HT1080 (cell line): ENCODE measurements around the gene RNF13. TPM values are rescaled to one million over a fixed set of nuclear protein-coding genes. Genes with fewer than 3 reads are reported as not detected.
"Not testable (repeated sequence)": the region's sequence is repeated elsewhere in the genome, so short reads cannot be mapped to it uniquely, and the experiment has no call there.

Experiments used
- DNase-seq: peaks from one replicate; pipeline ENCODE4 v3.0.0-alpha.2; 2015; ENCODE audit warnings: low read depth
- total RNA-seq: library from RNA; depleted of rRNA; stranded (reverse); fragments of >200 nt; shearing (Covaris generic); gene quantifications from 2 replicates; pipeline ENCODE4 v1.2.3, GENCODE V29; 2014

RNF13 gene
- total RNA-seq, 1 experiment from 2014 or later = 47.5 TPM

DNA sequence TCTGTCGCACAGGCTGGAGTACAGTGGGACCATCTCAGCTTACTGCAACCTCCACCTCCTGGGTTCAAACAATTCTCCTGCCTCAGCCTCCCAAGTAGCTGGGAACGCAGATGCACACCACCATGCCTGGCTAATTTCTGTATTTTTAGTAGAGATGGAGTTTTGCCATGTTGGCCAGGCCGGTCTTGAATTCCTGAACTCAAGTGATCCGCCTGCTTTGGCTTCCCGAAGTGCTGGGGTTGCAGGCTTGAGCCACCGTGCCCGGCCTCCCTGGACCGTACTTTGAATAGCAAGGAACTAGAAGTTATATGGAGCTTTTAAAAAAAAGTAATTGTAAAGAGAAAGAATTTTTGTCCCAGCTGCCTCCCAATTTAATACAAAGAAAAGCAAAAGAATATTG is 12.3 kb upstream of the RNF13 start:
- DNase-seq = no peak

DNA sequence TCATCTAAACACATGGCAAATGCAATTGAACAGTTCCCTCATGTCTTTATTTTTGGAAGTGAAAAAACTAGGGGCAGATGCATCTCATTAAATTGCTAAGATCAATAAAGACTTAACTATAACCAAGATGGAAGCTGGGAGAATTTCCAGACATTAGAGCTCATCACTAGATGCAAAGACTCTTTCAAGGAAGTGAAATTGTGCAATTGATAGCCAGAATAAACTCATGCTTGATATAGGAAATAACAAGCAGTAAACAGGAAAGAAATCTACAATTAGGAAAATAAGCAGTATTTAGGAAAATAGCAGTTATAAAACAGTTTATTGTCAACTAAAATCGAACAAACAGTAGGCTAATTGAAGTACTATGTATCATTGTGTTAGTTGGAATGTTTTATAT is 11.8 kb upstream of the RNF13 start:
- DNase-seq = no peak

DNA sequence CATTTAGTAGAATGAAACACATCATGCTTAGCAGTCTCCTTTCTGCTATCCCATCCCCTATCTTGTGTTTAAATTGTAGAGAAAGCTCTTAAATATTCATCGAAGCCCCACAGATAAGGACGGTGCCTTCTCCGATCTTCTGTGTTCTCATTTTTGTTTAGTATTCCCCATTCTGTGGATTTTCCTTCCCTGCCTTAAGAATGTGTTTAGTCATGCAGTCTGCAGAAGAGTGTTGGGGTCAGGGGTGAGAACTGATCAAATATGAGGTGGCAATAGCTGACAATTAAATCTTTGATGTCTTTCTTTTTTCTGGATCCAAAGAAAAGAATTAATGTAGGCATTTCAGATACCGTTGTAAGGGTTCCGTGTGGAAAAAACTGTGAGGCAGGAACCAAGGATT is 11.4 kb upstream of the RNF13 start:
- no peak for DNase-seq

DNA sequence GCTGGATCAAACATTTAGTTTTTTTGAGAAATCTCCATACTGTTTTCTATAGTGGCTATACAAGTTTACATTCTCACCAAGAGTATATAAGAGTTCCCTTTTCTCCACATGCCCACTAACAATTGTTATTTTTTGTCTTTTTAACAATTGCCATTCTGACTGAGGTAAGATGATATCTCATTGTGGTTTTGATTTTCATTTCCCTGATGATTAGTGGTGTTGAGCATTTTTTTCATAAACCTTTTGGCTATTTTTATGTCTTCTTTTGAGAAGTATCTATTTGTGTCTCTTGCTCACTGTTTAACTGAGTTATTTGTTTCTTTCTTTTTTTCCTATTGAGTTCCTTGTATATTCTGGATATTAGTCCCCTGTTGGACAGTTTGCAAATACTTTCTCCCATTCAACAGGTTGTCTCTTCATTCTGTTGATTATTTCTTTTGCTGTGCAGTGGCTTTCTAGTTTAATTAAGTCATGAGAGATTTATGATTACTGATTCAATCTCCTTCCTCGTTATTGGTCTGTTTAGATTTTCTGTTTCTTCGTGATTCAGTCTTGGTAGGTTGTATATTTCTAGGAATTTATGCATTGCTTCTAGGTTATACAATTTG is 6.7 kb upstream of the RNF13 start:
- DNase-seq = peak; percentile 29

DNA sequence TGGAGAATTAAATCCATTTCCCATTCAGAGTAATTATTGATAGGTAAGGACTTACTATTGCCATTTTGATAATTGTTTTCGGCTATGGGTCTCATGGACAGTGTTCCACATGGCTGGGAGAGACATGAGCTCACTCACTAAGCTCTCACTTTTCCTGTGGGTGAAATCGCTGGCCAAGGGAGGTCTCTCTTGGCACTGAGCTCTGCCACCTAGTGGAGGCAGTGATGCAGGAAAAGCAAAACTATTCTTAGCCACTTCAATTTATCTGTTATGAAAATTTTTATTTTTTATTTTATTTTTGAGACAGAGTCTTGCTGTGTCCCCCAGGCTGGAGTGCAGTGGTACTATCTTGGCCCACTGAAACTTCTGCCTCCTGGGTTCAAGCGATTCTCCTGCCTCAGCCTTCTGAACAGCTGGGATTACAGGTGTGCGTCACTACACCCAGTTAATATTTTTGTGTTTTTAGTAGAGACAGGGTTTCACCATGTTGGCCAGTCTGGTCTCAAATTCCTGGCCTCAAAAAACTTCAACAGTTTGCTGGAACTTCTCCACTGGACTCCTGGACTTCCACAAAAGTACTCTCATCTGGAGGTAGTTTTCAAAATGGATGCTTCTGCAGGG is 4.7 kb upstream of the RNF13 start:
- DNase-seq = peak; percentile 75

DNA sequence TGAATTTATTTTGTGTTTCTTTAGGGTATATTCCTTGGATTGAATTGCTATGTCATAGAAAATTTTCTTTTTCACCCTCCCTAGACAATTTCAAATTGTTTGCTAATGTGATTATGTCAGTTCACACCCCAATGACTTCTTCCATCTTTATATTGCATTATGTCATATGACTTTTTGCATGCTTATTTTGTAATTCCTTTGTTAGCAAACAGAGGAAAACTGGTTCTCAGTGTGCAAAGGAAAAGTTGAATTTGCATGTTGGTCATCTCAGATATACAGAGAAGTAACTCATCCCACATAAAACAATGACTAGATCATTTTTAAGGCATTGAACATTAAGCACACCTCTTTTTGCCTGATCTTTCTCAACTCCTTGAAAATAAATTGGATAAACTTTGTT is 3.3 kb upstream of the RNF13 start:
- no peak for DNase-seq

DNA sequence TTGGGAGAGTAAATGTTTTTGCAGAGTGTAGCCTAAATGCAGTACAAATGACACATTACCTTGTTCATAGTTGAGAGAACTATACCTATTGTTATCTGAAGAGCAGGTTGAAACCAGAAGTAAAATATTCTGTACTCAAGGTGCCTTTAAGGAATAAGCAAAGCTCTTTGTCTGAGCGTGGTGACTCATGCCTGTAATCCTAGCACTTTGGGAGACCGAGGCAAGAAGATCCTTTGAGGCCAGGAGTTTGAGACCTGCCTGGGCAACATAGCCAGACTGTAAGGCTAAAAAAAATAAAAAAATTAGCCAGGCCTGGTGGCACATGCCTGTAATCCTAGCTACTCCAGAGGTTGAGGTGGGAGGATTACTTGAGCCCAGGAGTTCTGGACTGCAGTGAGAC is 2.2 kb upstream of the RNF13 start:
- peak; percentile 24 for DNase-seq

DNA sequence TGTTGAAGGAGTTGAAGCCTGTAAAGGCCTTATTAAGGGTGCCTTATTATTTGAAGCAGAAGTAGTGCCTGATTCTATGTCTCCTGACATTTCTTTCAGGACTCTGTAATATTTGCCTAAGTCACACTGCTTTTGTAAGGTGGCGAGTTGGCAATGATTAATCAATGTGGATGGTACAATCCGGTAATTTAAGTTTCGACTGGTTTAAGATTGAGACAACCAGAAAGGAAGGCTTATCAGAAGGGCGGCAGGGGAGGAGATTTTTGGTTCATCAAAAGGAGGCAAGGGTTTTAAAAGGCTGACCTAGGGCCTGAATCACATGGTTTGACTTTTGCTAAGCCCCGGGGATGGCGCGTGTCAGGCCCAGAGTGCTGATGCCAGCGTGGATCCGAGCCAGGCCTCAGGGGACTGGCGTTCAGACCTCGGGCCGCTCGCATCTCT is 830 bp upstream of the RNF13 start:
- DNase-seq = no peak

DNA sequence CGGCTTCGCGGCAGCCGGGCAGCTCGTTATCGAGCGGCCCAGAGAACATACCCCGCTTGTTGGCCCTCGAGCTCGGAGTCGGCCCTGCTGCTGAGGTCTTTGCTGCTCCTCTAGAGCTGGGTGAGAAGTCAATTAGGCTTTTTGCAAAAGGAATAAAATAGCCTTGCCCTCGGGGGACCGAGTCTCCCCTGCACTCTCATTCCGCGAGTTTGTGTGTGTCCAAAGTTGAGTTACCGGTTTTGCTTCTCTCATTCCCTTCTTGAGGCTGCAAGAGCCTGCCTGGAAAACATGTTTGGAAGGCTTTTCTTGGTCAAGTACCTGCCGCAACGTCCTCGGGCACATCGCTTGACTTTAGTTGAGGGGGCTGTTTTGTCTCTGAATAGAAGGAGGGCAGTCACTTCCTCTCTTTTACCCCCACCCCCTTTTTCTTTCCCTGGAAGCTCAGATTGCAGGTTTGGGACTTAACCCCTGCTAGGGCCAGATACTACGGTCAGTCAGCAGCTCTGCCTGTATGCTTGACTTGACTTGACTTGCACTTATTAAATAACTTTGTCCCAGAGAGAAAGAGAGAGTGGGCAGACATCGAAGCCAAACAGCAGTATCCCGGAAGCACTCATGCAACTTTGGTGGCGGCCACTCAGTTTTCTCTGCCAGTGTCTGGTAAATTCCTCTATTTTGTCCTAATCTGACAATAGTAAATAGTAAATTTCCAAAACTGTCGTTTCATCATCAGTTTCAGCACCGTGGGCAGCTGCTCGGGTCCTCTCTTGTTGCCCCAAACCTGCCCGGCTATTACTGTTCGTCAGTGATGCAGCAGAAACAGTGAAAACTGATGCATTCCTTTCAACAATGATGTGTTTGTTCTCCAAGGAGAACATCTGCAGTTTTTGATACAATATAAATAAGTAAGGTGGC is 609 bp downstream of the RNF13 start:
- DNase-seq = peak; percentile 52

DNA sequence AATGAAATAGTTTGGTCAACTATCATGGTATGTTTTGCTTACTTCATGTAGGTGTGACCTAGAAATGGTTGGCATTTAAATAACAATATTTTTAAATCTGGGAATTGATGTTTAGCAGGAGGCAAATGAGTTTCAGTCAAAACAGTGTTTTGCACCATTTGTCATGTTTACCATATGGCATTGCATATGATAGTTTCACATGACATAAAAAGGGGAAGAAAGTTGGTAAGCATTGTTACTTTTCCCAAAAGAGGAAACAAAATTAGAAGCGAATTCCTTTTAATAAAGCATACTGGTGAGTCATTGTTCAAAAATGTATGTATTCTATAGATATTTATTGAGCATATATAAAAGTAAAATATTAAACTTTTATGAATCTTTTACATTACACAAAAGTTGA is 2.3 kb downstream of the RNF13 start:
- DNase-seq = no peak

DNA sequence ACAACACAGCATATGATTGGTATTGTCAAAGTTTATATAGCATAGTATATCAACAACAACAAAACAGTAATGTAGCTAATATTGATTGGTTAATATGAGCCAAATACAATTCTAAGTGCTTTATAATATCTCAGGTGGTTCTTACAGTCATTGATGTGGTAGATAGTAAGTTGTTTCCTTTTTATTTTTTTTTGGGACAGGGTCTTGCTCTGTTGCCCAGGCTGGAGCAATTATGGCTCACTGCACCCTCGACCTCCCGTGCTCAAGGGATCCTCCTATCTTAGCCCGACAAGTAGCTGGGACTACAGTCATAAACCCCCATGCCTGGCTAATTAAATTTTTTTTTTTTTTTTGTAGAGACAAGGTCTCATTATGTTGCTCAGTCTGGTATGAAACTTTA is 2.7 kb downstream of the RNF13 start:
- DNase-seq = no peak

DNA sequence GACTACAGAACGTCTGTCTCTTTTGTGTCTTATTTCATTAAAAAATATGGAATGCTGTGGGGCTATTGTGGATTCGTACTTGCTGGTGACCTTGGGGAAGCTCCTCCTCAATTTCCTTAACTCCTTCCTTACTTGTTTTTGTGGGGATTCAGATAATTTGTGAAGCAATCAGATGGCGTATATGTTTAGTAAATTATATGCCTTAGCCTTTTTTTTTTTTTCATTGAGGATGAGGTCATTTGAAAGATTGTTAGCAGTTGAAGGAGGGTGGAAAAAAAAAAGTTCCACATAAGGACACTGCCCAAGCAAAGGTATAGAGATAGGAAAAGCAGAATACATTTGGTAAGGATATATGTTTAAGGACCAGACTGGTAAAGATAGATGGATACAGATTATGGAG is 3.3 kb downstream of the RNF13 start:
- DNase-seq = no peak

DNA sequence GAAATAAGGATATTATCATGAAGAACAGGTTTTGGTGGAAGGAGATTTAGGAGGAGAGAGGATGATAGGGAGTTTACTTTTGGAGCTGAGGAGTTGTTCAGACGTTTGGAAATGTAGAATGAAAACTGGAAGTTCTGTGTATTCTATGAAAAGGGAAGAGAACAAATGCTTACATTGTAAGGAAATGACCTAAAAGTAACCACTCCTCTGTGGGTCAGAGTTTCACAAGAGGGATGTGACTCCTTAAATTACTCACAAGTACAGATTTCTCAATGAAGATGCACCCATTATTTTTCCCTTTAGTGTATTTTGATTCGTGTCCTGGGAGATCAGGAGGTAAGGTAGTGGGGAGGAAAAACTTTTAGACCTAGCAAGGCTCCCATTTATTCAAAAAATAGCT is 4.0 kb downstream of the RNF13 start:
- peak; percentile 73 for DNase-seq

DNA sequence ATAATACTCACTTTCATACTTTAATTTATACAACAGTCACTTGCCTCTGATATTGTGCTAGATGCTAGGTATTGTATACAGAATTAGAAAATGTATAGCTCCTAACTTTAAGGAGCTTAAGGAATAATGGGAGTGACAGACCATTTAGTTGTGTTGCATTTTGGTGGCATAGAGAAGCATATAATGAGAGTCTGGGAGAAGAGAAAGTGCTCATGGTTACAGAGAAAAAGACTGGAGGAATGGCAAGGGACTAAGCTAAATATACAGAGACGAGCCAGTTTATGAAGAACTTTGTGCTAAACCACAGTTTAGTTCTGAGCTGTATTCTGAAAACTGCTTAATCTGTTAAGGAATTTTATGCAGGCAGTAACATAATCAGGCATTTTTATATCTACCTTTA is 6.4 kb downstream of the RNF13 start:
- DNase-seq = no peak

DNA sequence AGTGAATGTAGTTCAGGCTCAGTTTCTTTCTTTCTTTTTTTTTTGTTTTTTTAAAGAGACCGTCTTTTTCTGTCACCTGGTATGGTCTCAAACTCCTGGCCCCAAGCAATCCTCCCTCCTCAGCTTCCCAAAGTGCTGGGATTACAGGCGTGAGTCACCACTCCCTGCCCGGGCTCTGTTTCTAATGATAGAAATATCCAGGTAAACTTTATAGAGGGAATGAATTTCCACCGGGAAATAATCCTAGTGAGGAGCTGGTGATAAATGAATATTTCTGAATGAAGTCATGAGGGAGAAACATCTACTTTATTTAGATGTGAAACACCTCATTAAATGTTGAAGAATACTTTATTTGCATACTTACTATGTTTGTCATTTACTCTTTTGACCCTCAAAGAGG is 7.2 kb downstream of the RNF13 start:
- DNase-seq = peak; percentile 38

DNA sequence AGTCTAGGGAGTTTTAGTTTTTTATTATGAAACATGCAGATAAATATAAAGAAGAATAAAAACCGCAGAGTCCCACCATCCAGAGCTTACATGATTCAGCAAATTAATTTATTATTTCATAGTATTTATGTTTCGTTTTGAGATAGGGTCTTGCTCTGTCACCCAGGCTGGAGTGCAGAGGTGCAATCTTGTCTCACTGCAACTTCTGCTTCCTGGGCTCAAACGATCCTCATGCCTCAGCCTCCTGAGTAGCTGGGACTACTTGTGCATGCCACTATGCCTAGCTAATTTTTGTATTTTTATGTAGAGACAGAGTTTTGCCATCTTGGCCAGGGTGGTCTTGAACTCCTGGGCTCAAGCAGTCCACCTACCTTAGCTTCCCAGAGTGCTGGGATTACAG is 13.6 kb downstream of the RNF13 start:
- no peak for DNase-seq

DNA sequence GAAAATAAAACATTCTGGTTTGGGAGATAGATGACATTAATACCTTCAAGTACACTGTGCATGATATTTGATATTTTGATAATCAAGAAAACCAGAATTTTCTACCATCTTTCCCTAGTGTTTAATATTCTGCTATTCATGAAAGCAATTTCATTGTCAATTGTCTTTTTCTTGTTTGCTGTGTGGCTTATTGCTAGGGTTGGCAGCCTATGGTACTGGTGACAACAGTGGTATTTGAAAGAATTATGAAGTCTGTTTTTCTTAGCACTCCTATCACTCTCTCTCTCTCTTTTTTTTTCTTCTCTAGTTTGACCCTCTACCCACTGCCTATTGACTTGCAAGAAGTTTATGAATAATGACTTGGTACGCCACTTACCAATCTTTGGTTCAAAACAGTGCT is 15.4 kb downstream of the RNF13 start:
- no peak for DNase-seq

DNA sequence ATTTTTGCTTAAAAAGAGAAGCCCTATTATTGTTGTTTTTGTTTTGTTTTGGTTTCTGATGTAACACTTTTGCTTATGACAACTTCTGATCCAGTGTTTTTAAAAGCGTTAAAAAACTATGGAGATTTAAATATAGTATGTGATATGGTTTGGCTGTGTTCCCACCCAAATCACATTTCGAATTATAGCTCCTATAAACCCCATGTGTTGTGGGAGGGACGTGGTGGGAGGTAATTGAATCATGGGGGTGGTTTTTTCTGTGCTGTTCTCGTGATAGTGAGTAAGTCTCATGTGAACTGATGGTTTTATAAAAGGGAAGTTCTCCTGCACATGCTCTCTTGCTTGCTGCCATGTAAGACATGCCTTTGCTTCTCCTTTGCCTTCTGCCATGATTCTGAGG is 16.6 kb downstream of the RNF13 start:
- not testable (repeated sequence) for DNase-seq

DNA sequence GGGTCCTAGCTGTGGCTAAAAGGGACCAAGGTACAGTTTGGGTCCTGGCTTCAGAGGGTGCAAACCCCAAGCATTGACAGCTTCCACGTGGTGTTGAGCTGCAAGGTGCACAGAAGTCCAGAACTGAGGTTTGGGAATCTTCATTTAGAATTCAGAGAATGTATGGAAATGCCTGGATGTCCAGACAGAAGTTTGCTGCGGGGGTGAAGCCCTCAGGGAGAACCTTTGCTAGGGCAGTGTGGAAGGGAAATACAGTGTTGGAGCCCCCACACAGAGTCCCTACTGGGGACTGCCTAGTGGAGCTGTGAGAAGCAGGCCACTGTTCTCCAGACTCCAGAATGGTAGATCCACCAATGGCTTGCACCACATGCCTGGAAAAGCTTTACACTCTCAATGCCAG is 17.9 kb downstream of the RNF13 start:
- no peak for DNase-seq

DNA sequence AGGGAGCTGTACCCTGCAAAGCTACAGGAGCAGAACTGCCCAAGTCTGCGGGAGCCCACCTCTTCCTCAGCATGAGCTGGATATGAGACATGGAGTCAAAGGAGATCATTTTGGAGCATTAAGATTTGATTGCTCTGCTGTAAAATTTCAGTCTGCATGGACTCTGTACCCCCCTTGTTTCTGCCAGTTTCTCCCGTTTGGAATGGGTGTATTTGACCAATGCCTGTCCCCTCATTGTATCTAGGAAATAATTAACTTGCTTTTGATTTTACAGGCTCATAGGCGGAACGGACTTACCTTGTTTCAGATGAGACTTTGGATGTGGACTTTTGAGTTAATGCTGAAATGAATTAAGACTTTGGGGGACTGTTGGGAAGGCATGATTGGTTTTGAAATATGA is 18.3 kb downstream of the RNF13 start:
- no peak for DNase-seq

DNA sequence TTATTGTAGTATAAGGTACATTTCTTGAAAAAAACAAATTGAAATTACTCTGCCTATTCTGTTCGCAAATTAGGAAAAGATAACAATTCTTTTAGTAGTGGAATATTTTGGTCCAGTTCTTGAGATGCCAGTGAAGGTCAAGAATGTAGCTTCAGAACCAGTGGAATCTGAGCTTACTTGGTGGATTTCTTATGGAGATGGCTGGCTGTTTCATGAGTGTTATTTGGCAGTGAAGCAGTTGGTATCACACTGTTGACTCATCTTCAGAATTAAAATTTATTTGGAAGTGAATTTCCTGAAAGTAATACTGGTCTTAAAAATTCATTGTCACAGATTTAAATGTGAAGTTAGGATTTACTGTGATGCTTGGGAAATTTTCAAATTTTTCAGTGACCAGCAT is 19.1 kb downstream of the RNF13 start:
- no peak for DNase-seq

DNA sequence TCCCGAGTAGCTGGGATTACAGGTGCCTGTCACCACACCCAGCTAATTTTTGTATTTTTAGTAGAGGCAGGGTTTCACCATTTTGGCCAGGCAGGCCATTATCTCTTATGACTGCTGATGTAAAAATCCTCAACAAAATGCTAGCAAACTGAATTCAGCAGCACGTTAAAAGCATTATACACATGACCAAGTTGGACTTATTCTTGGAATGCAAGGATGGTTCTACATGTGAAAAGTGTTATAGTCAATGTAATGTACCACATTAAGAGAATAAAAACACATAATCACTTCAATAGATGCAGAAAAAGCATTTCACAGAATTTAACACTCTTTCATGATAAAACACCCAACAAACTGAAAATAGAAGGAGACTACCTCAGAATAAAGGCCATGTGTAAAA is 20.2 kb downstream of the RNF13 start:
- DNase-seq = no peak

DNA sequence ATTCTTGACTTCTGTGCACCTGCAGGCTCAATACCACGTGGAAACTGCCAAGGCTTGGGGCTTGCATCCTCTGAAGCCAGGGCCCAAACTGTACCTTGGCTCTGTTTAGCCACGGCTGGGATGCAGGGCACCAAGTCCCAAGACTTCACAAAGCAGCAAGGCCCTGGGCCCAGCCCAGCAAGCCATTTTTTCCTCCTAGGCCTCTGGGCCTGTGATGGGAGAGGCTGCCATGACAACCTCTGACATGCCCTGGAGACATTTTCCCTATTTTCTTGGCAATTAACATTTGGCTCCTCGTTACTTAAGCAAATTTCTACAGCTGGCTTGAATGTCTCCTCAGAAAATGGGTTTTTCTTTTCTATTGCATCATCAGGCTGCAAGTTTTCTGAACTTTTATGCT is 25.5 kb downstream of the RNF13 start:
- not testable (repeated sequence) for DNase-seq
